Natural killer cell (primary cell): ENCODE measurements around the gene PCDHA12. TPM values are rescaled to one million over a fixed set of nuclear protein-coding genes. Genes with fewer than 3 reads are reported as not detected.

Experiments used
- ATAC-seq, 3 donors: fragments of 150-1000 bp in 2 of 3; fragments of 200-7000 bp in 1 of 3; cut with Tn5 transposase; 1 replicate in 1 of 3; 2 replicates in 2 of 3; pipeline ENCODE4 v1.10.0; 2021; ENCODE audit warnings: mild to moderate bottlenecking in 2 of 3, moderate library complexity in 2 of 3
- DNase-seq, 2 donors: peaks; one replicate each; pipeline versions ENCODE4 v3.0.0 to v3.0.0-alpha.2; 2013 to 2021; ENCODE audit warnings: mixed read lengths in 1 of 2
- H3K27ac ChIP-seq: one replicate; pipeline ENCODE4 v1.5.1; 2013; ENCODE audit warnings: mild to moderate bottlenecking, low read length
- H3K27me3 ChIP-seq: one replicate; pipeline ENCODE4 v1.6.1; 2013; ENCODE audit warnings: low read length; ENCODE audit not compliant: control insufficient read depth, insufficient read depth
- H3K36me3 ChIP-seq: one replicate; pipeline ENCODE4 v1.6.1; 2013; ENCODE audit warnings: low read length; ENCODE audit not compliant: control insufficient read depth, insufficient read depth
- H3K4me1 ChIP-seq: one replicate; pipeline ENCODE4 v1.6.1; 2013; ENCODE audit warnings: low read length; ENCODE audit not compliant: control insufficient read depth, insufficient read depth
- H3K4me3 ChIP-seq: one replicate; pipeline ENCODE4 v1.5.1; 2013; ENCODE audit warnings: low read length
- H3K9me3 ChIP-seq: one replicate; pipeline ENCODE4 v1.6.1; 2013; ENCODE audit warnings: low read length; ENCODE audit not compliant: control insufficient read depth, insufficient read depth
- H3K27ac Mint-ChIP-seq, 2 donors: one replicate each; pipeline ENCODE4 v1.8.0; 2022; ENCODE audit warnings: mild to moderate bottlenecking in 2 of 2, mixed read lengths in 2 of 2, moderate library complexity in 1 of 2
- H3K27me3 Mint-ChIP-seq, 2 donors: one replicate each; pipeline ENCODE4 v1.8.0; 2022; ENCODE audit warnings: low read depth in 2 of 2, mixed read lengths in 2 of 2
- H3K36me3 Mint-ChIP-seq: one replicate; pipeline ENCODE4 v1.8.0; 2022; ENCODE audit warnings: mixed read lengths
- H3K4me1 Mint-ChIP-seq, 2 donors: one replicate each; pipeline ENCODE4 v1.8.0; 2022; ENCODE audit warnings: mixed read lengths in 2 of 2
- H3K4me3 Mint-ChIP-seq: one replicate; pipeline ENCODE4 v1.8.0; 2022; ENCODE audit warnings: mild to moderate bottlenecking, moderate library complexity, mixed read lengths
- H3K9me3 Mint-ChIP-seq, 2 donors: one replicate each; pipeline ENCODE4 v1.8.0; 2022; ENCODE audit warnings: mixed read lengths in 2 of 2
- WGBS: methylation state at CpG from one replicate; pipeline ENCODE4 v1.1.7; 2013; ENCODE audit warnings: missing lambda C conversion rate; ENCODE audit not compliant: insufficient coverage; 5-methylcytosine and 5-hydroxymethylcytosine counted together
- intact Hi-C: fragments of 100-400 bp; cut with micrococcal nuclease; formaldehyde crosslinking; loops from one replicate; pipeline ENCODE4 v1.14.2; 2022
- total RNA-seq, 4 donors: library from RNA; stranded (reverse); fragments of 120-200 nt in 1 of 4; gene quantifications; one replicate each; pipeline versions ENCODE4 v1.2.3 to v1.2.4, GENCODE V29; 2013 to 2022
- TF ChIP-seq, protein P1 (sequence below): fragments of 200-600 bp; IDR thresholded peaks from one replicate; pipeline ENCODE4 v1.8.0; 2022; ENCODE audit warnings: antibody characterized with exemption

The PCDHA12 gene
- total RNA-seq, 3 donors from 2014 or later (not counting 1 experiment from before 2014, with no cell fraction given): not detected

DNA sequence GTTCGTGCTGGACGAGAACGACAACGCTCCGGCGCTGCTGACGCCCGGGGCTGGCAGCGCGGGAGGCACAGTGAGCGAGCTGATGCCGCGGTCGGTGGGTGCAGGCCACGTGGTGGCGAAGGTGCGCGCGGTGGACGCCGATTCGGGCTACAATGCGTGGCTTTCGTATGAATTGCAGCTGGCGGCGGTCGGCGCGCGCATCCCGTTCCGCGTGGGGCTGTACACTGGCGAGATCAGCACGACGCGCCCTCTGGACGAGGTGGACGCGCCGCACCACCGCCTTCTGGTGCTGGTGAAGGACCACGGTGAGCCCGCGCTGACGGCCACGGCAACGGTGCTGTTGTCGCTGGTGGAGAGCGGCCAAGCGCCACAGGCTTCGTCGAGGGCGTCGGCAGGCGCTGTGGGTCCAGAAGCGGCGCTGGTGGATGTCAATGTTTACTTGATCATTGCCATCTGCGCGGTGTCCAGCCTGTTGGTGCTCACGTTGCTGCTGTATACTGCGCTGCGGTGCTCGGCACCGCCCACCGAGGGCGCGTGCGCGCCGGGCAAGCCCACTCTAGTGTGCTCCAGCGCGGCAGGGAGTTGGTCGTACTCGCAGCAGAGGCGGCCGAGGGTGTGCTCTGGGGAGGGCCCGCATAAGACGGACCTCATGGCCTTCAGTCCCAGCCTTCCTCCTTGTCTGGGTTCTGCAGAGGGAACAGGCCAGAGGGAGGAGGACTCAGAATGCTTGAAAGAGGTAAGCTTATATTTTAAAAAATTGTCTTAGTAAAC is 9.0 kb downstream of the PCDHA12 start:
- peaks cover 9 to 17% of the 10 kb centered on the region in 2 donors for H3K9me3 Mint-ChIP-seq
- 46% methylated on average over 79 of the region's 79 CpGs for WGBS
- TF ChIP-seq, protein P1, sequence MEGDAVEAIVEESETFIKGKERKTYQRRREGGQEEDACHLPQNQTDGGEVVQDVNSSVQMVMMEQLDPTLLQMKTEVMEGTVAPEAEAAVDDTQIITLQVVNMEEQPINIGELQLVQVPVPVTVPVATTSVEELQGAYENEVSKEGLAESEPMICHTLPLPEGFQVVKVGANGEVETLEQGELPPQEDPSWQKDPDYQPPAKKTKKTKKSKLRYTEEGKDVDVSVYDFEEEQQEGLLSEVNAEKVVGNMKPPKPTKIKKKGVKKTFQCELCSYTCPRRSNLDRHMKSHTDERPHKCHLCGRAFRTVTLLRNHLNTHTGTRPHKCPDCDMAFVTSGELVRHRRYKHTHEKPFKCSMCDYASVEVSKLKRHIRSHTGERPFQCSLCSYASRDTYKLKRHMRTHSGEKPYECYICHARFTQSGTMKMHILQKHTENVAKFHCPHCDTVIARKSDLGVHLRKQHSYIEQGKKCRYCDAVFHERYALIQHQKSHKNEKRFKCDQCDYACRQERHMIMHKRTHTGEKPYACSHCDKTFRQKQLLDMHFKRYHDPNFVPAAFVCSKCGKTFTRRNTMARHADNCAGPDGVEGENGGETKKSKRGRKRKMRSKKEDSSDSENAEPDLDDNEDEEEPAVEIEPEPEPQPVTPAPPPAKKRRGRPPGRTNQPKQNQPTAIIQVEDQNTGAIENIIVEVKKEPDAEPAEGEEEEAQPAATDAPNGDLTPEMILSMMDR: no peak

GRCh38 chr5:140916325-140916724 is 41.2 kb downstream of the PCDHA12 start:
- H3K27me3 Mint-ChIP-seq: no peaks in the 10 kb centered on the region
- Histone ChIP-seq H3K36me3 (no peaks in the 10 kb centered on the region), H3K27ac (no peak overlapping the region), H3K27me3 (no peaks in the 10 kb centered on the region), H3K9me3 (no peaks in the 10 kb centered on the region), H3K4me3 (no peak overlapping the region), H3K4me1 (no peaks in the 10 kb centered on the region)
- H3K27ac Mint-ChIP-seq: no peak overlapping the region
- intact Hi-C loops: no loop called here
- ATAC-seq: no peak
- peaks cover 12 to 19% of the 10 kb centered on the region in 2 donors for H3K9me3 Mint-ChIP-seq
- H3K4me3 Mint-ChIP-seq: no peak overlapping the region
- peaks cover 17% of the 10 kb centered on the region for H3K36me3 Mint-ChIP-seq
- no CpG with 5 or more reads among the region's 1 CpG for WGBS
- TF ChIP-seq, protein P1: no peak
- no peaks in the 10 kb centered on the region for H3K4me1 Mint-ChIP-seq
- DNase-seq: no peak

More for the DNA sequence above, 9.0 kb downstream of the PCDHA12 start:
- peaks cover 5% of the 10 kb centered on the region for H3K27me3 ChIP-seq
- ATAC-seq (no peak), DNase-seq (no peak)
- no peak overlapping the region for H3K27ac ChIP-seq
- Mint-ChIP-seq H3K36me3 (no peaks in the 10 kb centered on the region), H3K27ac (no peak overlapping the region), H3K27me3 (peaks cover 6% of the 10 kb centered on the region in 2 donors), H3K4me3 (no peak overlapping the region), H3K4me1 (no peaks in the 10 kb centered on the region)
- H3K4me3 ChIP-seq: no peak overlapping the region
- peaks cover 14% of the 10 kb centered on the region for H3K9me3 ChIP-seq
- intact Hi-C loops: no loop called here
- H3K36me3 ChIP-seq: no peaks in the 10 kb centered on the region
- no peaks in the 10 kb centered on the region for H3K4me1 ChIP-seq

DNA sequence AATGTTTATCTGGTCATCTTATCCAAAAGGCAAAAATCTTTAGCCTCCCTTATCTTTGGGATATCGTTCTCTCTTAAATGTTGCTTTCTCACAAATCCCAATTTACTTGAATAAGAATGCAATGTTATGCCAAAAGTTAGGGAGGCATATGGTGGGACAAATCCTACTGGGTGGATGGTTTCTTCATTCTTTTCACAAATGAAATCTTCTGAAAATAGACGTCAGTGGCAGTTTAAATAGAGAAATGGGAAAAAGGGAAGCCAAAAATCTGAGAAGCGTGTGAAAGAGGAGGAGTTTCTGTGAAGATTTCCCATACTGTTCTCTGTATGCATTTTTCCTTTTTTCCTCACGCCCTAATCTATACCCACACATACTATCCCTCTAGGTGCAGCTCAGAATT is 48.5 kb downstream of the PCDHA12 start:
- TF ChIP-seq, protein P1: no peak
- no peaks in the 10 kb centered on the region for H3K36me3 ChIP-seq
- Mint-ChIP-seq H3K36me3 (no peaks in the 10 kb centered on the region), H3K27me3 (peaks cover 6 to 11% of the 10 kb centered on the region in 2 donors), H3K4me1 (peaks cover 0 to 4% of the 10 kb centered on the region in 2 donors), H3K27ac (no peak overlapping the region), H3K9me3 (peaks cover 3 to 6% of the 10 kb centered on the region in 2 donors), H3K4me3 (no peak overlapping the region)
- peaks cover 16% of the 10 kb centered on the region for H3K4me1 ChIP-seq
- WGBS: 50% methylated on average over 2 of the region's 4 CpGs
- no peak for ATAC-seq
- no peak for DNase-seq
- no peak overlapping the region for H3K27ac ChIP-seq
- intact Hi-C loops: no loop called here
- peaks cover 12% of the 10 kb centered on the region for H3K9me3 ChIP-seq
- peaks cover 24% of the 10 kb centered on the region for H3K27me3 ChIP-seq
- H3K4me3 ChIP-seq: no peak overlapping the region
